Camera-type eye (tissue), 1 donor: ENCODE results near the gene ADAM33. TPM values are rescaled to one million over a fixed set of nuclear protein-coding genes. Genes with fewer than 3 reads are reported as not detected.

Experiments used
- total RNA-seq: library from RNA; depleted of rRNA; stranded (reverse); fragments of >200 nt; gene quantifications from one replicate; pipeline ENCODE4 v1.2.3, GENCODE V29; 2014

ADAM33 gene, protein sequence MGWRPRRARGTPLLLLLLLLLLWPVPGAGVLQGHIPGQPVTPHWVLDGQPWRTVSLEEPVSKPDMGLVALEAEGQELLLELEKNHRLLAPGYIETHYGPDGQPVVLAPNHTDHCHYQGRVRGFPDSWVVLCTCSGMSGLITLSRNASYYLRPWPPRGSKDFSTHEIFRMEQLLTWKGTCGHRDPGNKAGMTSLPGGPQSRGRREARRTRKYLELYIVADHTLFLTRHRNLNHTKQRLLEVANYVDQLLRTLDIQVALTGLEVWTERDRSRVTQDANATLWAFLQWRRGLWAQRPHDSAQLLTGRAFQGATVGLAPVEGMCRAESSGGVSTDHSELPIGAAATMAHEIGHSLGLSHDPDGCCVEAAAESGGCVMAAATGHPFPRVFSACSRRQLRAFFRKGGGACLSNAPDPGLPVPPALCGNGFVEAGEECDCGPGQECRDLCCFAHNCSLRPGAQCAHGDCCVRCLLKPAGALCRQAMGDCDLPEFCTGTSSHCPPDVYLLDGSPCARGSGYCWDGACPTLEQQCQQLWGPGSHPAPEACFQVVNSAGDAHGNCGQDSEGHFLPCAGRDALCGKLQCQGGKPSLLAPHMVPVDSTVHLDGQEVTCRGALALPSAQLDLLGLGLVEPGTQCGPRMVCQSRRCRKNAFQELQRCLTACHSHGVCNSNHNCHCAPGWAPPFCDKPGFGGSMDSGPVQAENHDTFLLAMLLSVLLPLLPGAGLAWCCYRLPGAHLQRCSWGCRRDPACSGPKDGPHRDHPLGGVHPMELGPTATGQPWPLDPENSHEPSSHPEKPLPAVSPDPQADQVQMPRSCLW
- 42.6 TPM for total RNA-seq

DNA sequence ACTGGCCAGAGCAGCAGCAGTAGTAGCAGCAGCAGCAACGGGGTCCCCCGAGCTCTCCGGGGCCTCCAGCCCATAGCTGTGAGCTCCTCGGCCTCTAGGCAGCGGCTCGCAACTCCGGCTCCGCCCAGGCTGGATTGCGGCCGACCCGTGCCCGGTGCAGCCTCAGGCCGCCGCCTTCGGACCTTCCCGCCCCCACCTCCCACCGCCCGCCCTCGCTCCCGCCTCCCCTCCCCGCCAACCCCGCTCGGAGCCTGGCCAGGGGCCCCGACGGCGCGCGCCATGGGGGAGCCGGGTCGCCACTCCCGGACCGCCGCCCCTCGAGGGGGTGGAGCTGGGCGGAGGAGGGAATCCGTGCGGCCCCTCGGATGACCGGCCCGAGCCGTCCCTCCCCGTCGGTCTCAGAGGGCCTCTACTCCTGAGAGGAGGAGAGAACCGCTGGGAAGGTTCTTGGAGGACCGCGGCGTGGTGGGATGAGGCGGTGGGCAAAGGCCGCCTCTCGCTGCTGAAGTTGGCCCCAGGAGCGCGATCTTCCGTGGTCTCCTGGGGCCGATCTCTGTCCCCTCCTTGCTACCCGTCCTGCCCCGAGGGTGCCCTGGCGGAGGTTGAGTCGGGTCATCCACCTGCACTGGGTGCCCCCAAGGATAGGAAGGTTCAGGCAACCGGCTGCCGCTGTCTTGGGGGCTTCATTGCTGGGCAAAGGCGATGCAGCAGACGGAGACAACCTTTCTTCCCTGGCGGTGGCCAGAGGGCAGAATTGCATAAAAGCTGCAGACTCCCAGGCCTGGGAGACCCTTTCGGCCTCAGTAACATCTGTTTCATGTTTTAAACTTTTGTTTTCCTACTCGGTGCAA, at the start of gene ADAM33:
Gene ADAM33, minus strand, starts transcription at position 80 of the 851 bp plus-strand sequence. Its CDS starts 6 bp downstream, at position 74.

DNA sequence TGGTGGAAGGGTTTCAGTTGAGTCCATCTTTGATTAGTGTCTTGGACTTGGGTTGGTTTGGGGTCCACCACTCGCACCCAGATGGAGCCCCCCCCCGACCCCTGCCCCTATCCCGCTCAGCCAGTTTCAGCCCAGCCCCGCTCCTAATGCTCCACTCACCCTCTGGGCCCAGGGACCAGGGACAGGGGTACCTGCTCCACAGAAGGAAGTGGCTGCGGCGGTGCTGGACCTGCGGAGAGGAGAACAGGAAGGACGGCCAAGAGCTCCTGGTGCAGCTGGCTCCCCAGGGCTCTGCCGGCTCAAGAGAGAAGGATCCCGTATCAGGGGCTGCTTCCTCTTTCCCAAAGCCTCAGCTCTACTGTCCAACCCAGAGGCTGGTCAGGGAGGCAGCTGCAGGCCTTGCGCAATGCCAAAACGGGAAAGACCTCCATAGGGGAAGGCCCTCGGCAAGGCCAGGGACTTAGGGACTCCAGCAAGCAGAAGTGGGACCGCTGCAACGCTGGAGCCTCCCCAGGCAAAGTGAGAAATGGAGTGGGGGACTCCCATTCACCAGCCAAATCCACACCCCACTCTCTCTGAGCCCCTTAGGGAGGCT, 30.6 kb upstream of the ADAM33 start, which contains the start of gene SIGLEC1:
Gene SIGLEC1, minus strand, starts transcription at position 322 of the 595 bp plus-strand sequence. CDS start 5,472 bp downstream, outside the sequence.

DNA sequence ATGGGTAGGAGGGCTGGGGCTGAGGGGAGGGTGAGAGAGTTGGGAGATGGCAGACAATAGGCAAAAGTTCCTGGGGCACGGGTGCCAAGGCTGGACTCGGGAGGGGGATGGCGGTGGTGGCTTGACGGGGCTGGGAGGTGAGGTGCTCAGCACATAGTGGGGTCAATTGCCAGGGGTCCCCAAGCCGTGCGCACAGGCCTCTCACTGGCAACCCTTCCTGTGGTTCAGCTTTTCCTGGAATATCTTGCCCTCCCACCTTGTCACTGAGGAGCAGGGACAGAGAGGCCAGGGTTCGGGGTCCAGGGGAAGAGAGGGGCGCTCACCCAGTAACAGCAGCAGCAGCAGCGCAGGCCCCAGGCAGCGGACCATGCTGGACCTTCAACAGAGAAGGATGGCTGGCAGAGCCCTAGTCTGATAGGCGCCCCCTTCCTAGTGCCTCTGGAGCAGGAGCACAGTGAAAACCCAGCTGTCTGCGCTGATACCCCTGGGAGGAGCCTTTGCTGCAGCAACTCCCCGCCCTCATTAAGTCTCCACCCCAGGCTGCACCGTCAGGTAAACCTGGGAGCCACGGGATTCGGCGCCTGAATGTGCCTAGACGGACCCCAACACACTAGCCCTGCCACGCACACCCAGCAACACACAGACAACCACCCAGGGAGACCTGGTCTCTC, 18.6 kb downstream of the ADAM33 start, which contains the start of gene GFRA4:
Gene GFRA4, minus strand, starts transcription at position 369 of the 671 bp plus-strand sequence. Its CDS starts 0 bp downstream, at position 369.

Other genes starting within 250 kb of the ADAM33 start
- gene ATRN, start 211.0 kb downstream of the ADAM33 start, total RNA-seq: 63.9 TPM
- not detected for gene GFRA4, start 18.6 kb downstream of the ADAM33 start, total RNA-seq
- 3.1 TPM for gene SIGLEC1, start 30.6 kb upstream of the ADAM33 start, total RNA-seq
- 17.8 TPM for gene HSPA12B, start 50.7 kb upstream of the ADAM33 start, total RNA-seq
- gene ADISSP, start 85.7 kb upstream of the ADAM33 start, total RNA-seq: 8.1 TPM
- gene SPEF1, start 99.4 kb upstream of the ADAM33 start, total RNA-seq: 1.1 TPM
- gene CENPB, start 104.7 kb upstream of the ADAM33 start, total RNA-seq: 44.0 TPM
- gene CDC25B, start 114.3 kb upstream of the ADAM33 start, total RNA-seq: 35.2 TPM
- 18.4 TPM for gene AP5S1, start 138.5 kb upstream of the ADAM33 start, total RNA-seq
- gene MAVS, start 164.8 kb upstream of the ADAM33 start, total RNA-seq: 18.5 TPM
- gene PANK2, start 207.4 kb upstream of the ADAM33 start, total RNA-seq: 65.5 TPM